Right lobe of liver (tissue), 4 donors: ENCODE results near the gene MAU2.

Experiments used
- POLR2A ChIP-seq: fragments of 450-650 bp; IDR thresholded peaks from one replicate; pipeline ENCODE4 v1.6.1; 2017; ENCODE audit warnings: antibody characterized with exemption, mild to moderate bottlenecking
- TF ChIP-seq, protein P1 (sequence below), 4 donors: fragments of 200-600 bp in 3 of 4; fragments of 450-650 bp in 1 of 4; IDR thresholded peaks; one replicate each; pipeline versions ENCODE4 v1.5.1 to v1.8.0; 2016 to 2022; ENCODE audit warnings: antibody characterized with exemption in 4 of 4, mild to moderate bottlenecking in 2 of 4
- donor health status: DM: no; HTN: no; CAD: no.
- donor health status: DM: no; HTN: no; CAD: no.
- donor health status: DM: no; HTN: yes; CAD: no.

- TF ChIP-seq, protein P1, sequence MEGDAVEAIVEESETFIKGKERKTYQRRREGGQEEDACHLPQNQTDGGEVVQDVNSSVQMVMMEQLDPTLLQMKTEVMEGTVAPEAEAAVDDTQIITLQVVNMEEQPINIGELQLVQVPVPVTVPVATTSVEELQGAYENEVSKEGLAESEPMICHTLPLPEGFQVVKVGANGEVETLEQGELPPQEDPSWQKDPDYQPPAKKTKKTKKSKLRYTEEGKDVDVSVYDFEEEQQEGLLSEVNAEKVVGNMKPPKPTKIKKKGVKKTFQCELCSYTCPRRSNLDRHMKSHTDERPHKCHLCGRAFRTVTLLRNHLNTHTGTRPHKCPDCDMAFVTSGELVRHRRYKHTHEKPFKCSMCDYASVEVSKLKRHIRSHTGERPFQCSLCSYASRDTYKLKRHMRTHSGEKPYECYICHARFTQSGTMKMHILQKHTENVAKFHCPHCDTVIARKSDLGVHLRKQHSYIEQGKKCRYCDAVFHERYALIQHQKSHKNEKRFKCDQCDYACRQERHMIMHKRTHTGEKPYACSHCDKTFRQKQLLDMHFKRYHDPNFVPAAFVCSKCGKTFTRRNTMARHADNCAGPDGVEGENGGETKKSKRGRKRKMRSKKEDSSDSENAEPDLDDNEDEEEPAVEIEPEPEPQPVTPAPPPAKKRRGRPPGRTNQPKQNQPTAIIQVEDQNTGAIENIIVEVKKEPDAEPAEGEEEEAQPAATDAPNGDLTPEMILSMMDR (IDR thresholded peaks at IDR 0.05), result no peak
- no peak for TF ChIP-seq POLR2A
These were observed 82.2 kb downstream of the MAU2 start for GRCh38 chr19:19402656-19403372.
